Renal cortical epithelial cell (primary cell): ENCODE measurements around the gene RPRML. TPM values are rescaled to one million over a fixed set of nuclear protein-coding genes. Genes with fewer than 3 reads are reported as not detected.
"Not testable (repeated sequence)": the region's sequence is repeated elsewhere in the genome, so short reads cannot be mapped to it uniquely, and the experiment has no call there.

Experiments used
- DNase-seq: peaks from one replicate; pipeline ENCODE4 v3.0.0-alpha.2; 2011; ENCODE audit warnings: low read depth
- total RNA-seq: library from RNA; depleted of rRNA; stranded (reverse); fragments of >200 nt; gene quantifications from 2 replicates; pipeline ENCODE4 v1.2.3, GENCODE V29; 2014

Gene RPRML
- total RNA-seq, 1 donor from 2014 or later: not detected

DNA sequence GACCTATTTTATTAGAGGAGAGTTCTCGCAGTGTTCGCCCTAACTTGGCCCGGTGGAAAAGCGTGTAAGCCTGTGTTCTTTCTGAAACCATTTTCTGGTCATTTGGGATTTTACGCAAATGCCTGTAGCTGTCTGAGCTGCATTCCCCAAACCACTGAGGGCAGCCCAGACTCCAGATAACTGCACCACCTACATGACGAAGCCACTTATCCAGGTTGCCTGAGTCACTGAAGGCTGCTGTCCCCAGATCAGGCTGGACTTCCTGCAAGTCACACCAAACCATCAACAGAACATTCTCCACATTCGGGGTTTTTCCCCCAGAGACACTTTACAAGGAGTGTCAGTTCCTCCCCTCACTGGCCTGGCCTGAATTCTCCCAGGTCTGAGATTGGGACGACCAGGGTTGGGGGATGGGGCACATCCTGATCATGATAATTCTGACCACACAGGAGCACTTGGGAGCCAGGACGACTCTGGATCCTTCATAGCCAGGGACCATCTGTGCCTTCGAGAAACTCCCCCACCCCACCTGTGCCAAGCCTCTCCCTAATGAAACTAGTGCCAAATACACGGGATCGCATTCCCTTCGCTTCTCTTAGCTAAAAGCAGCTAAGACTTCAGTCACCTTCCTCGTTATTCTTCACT, 2.3 kb downstream of the RPRML start:
- DNase-seq: no peak

DNA sequence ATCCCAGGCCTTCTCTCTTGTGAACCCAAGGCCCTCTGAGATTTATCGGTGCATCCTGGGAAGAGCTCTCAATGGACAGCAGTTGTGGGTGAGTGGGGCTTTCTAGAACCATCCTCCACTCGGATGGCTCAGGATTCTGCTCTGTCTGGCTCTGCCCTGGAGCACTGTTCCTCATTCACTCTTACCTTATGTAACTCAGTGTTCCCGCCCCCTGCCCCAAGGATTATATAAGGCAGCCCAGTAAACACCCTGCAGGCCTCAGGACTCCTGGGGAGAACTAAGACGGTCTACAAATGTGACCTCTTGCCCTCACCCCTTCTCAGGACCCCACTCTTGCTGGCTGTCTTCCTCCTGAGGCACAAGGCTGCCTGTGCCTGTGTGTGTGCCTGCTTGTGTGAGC, 3.8 kb downstream of the RPRML start:
- DNase-seq: no peak

DNA sequence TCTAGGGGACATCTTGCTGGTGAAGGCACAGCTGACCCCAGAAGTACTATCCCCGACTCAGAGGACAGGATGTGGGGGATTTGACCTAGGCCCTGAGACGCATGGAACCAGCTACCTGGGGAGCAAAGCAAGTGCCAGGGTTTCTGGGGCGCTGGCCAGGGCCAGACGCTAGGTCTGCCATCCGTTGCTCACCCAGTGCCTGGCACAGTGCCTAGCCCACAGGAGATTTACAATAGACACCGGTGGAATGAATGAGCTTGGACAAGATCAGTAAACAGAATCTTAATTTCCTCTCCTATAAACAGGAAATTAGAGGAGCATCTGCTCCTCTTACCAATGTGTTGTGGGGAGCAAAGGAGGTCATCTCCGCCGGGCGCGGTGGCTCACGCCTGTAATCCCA, 5.0 kb downstream of the RPRML start:
- DNase-seq: no peak

DNA sequence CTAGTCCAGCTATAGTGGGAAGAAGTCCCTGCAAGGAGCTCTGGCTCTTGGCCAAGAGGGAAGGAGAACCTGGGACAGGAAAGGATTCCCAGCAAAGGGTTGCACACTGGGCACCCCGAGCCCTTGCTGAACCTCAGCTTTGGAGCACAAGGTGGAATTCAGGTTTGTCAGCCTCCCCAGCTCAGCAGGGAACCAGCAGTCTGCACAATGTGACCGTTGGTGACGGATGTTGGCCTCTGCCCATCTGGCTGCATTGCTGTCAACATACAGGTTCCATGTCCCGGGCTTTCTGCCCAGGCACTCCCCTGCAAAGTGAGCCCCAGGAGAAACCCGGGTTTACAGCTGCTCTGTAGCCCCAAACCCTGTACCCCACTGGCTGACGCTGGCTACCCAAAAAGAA, 6.7 kb downstream of the RPRML start:
- no peak for DNase-seq

DNA sequence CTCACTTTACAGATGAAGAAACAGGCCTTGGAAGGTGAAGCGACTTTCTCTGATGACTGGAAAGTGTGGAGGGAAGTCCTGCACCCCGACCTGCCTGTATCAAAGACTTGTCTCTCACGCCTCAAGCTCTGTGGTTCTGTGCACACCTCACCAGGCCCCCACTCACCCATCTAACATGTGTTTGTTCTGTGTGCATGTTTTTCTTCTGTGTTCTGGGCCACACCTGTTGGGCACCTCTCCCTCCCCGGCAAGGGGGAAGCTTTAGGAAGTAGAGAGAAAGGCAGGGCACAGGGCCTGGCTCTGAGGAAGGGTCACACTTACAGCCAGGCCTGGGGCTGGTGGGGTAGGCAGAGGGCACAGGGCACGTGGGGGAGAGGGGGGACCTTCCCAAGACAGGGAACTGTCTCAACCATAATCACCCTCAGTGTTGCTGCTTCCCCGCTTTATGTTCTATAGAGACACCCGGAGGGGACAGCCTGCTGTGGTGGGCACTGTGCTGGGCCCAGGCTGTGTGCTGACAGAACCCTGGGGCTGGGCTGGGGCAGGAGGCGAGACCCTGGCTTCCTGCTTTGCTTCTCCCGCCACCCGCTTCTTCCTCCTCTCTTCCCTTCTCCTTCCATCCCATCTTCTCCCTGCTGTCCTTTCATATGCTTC, 7.3 kb downstream of the RPRML start:
- no peak for DNase-seq

DNA sequence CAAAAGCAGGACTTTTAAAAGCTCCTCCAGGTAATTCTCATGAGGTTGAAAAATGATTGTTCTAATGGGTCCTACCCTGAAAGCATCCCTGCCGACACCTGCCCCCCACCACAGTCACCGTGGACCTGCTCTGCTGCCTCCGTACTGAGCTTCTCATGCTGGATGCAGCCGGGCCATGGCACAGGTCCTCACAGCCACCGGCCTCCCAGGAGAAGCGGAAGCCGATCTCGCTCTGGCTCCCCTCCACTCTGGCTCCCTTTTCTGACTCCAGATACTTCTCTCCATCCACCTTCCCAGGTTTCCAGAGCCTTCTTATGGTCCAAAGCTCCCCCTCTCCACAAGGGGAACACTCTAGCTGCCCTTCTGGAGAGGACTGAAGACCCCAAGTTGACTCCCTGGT, 10.2 kb downstream of the RPRML start:
- DNase-seq: no peak

DNA sequence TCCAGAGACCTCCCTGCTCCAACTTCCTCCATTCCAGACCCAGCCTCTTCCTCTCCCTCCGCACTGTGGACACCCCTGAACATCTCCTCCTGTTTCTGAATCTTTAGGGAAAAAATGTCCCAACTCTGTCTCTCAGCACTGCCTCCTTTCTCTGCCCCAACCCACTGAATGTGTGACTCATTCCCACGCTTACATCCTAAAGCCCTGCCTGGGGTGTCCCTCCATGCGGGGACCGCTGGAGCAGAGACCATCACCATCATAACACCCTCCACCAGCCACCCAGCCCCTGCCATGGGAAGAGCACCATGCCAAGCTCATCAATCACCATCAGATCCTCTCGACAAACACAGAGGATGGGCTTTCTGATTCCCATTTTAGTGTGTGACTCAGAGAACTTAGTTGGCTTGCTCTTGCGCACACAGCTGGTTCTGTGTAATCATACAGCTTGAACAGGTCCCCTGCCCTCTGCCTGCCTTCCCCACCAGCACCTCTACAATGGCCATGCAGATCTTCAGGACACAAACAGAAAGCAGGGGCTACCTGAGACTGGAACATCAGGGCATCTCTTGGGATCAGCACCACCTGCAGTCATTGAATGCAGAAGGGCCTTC, 10.7 kb downstream of the RPRML start:
- no peak for DNase-seq

DNA sequence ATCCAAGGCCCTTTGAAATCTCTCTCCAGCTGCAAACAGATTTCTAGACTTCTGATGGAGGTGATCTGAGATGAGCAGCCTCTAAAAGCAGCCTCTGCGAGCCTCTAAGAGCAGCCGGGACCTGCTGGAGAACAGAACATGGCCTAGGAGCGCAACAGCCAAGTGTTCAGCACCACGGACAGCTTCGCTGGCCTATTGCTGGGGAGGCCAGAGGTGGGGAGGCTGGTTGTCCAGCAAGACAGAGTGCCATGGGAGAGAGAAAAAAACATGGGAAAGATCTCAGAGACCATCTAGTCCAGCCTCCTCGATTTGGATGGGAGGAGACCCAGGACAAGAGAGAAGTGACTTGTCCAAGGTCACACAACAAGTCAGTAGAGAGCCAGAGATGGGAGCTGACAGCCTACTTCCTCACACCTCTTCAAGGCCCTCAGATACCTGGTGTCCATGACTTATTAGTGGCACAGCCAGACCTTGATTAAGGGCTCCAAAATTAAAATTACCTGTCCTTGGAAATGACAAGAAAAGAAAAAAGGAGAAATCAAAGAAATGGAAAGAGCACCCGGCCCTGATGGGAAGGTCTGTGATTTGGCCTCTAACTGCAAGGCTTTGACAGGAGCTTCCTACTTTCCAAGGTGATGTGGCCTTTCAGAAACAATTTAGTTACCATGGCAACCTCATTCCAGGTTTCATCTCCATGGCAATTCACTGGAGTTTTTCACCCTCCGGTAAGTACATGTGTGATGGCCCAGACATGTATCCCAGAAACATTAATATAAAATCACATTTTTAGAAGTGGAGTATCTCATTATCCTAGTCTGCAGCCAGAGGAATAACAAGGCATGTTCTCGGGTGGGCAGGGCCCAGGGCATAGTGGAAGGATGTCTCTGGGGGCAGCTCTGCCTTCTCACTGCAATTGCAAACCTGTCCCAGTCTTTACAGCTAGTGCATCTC, 14.5 kb downstream of the RPRML start:
- DNase-seq: no peak

DNA sequence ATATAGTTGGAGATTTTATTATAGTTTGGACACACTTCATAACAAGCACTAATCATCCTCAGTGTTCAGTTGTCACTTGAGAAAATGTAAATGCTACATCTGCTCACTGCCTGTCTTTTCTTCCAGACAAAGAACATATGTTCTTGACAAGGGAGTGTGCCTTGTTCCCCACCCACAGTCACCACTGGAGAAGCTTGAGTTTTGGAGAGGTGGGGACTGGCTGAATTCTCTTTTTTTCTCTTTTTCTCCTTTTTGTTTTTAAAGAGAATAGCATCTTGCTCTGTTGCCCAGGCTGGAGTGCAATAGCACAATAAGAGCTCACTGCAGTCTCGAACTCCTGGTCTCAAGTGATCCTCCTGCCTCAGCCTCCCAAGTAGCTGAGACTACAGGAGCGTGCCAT, 15.5 kb downstream of the RPRML start:
- DNase-seq: no peak

DNA sequence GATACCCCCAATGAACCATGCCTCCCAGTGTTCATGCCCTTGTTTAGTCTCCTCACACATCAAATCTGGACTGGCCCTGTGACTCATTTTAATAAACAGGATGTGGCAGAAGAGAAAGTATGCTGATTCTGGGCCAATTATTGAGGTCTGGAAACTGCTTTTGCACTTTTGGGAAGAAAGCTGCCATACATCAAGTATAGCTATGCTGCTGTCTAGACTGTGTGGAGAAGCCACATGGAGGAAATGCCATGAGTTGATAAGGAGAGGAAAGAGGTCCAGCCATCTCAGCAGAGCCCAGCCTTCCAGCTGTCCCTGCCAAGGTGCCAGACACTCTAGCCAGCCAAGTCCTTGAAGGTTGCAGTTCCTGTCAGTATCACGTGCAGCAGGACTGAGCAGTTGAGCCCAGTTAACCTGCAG, 16.7 kb downstream of the RPRML start:
- DNase-seq: no peak

DNA sequence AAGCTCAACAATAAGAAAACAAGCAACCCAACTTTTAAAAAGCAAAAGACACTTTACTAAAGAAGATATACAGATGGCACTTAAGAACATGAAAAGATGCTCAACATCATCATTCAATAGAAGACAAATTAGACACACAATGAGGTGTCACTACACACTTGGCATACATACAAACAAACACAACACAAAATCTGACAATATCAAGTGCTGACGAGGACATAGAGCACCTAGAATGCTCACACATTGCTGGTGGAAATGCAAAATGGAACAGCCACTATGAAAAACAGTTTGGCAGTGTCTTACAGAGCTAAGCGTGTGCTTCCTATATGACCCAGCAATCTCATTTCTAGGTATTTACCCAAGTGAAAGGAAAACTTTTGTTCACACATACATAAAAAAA, 18.9 kb downstream of the RPRML start:
- DNase-seq: no peak

DNA sequence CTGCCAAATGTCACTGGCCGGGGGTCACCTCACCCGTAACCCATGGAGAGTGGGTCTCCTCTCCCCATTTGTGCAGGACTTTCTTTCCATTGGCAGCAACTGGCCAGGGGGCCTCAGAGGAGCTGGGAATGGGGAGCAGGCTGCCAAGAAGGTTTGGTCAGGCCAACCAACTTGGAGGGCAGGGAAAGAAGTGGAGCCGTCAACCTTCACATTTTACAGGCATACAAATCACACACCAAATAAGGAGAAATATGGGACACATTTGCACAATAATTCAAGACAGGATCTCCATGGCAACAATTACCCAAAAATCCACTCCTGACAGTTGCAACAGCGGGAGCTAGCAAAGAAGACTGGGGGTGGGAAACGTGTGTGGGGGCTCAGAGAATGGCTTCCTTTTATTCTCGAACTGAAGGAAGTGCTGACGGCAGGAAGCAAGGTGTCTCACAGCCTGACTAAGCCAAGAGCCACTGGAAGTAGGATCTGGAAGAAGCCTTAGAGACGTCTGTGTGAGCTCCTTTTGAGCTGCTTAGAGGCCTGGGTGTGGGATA, 20.9 kb downstream of the RPRML start:
- no peak for DNase-seq

DNA sequence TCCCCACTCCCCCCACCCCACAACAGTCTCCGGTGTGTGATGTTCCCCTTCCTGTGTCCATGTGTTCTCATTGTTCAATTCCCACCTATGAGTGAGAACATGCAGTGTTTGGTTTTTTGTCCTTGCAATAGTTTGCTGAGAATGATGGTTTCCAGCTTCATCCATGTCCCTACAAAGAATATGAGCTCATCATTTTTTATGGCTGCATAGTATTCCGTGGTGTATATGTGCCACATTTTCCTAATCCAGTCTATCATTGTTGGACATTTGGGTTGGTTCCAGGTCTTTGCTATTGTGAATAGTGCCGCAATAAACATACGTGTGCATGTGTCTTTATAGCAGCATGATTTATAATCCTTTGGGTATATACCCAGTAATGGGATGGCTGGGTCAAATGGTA, 25.9 kb downstream of the RPRML start:
- not testable (repeated sequence) for DNase-seq

DNA sequence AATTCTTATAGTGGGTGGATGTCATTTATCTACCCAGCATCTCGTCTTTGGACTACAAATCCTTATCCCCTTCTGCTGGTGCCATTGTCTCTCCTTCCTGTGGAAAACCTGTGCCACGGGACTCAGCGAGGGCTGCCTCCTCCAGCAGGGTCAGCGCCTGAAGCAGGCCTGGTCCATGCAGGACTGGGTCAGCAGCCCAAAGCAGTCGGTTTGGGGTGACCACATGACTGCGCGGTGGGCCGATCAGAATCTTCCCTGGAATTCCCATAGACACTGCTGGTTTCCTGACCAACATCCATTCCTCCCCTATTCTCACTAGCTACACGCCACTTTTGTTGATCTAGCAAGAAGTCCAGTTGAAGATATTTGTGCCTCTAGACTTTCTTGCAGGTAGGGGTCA, 26.9 kb downstream of the RPRML start:
- DNase-seq: no peak

DNA sequence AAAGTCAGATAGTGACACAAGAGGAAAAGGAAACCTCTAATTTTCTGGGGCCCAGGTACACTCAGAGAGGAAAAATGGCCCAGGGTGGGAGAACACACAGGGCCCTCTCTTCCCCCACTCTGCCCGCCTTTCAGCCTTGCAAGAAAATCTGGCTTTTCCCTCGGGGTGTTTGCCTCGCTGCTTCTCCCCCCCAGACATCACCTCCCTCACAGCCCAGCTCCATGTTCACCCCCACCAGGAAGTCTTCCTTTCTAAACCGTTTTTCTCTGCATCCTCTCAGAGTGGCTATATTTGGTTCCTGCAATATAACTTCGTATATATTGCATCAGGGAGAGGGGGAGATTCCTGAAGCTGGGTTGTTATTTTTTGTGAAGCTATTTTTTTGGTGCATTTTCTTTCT, 27.3 kb downstream of the RPRML start:
- DNase-seq: no peak

DNA sequence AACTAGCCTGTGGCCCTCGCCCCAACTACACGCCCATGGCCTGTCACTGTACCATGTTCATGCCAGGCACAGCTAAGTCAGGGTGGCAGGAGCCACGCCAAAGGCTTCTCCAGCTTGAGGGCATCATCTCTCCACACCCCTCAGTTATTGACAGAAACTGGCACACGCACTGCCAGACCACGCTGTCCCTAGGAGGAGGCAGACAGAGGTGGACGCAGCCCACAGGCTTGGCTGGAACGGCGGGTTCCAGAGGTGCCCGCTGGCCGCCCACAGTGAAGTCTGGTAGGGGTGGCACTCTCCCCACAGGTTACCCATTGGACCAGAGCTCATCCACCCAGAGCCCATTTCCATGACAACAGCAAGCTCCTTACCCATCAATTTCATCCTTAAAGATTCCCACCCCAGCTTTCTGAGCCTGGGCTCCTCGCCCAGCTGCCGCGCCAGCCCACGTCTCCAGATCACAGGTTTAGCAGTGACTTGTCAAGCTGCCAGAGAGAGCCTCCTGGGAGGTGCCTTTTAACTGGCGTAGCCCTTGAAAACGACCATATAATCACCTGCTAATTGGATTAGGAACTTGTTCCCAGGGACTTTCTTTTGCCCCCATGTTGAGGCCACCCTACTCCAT, 27.9 kb downstream of the RPRML start:
- DNase-seq: no peak

DNA sequence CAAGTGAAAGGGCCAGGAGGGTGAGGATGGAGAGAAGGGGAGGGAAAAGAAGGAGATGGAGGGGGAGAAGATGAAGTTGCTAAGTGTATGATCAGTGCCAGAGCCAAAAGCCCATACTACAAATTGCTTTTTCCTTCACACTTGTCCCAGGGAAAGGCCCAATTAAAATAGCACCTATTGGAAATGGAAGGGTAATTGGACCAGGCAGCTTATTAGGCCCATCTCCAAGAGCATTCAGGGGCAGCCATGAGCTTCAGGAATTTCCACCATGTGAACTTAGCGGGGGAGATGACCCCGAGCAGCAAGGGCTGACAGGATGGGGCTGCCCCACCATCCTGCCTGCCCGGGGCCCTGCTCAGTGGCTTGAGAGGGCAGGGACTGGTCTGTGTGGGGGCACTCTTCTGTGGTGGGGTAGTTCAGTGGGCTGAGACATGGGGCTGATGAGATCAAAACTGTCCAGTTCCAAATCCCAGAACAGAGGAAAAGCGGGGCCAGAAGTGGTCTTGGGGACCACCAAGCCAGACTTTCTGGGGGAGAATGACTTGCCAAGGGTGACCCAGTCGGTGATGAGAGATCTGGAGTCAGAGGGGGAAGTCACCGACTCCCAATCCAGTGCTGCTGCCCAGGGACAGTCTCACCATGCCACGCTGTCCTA, 28.6 kb downstream of the RPRML start:
- no peak for DNase-seq

DNA sequence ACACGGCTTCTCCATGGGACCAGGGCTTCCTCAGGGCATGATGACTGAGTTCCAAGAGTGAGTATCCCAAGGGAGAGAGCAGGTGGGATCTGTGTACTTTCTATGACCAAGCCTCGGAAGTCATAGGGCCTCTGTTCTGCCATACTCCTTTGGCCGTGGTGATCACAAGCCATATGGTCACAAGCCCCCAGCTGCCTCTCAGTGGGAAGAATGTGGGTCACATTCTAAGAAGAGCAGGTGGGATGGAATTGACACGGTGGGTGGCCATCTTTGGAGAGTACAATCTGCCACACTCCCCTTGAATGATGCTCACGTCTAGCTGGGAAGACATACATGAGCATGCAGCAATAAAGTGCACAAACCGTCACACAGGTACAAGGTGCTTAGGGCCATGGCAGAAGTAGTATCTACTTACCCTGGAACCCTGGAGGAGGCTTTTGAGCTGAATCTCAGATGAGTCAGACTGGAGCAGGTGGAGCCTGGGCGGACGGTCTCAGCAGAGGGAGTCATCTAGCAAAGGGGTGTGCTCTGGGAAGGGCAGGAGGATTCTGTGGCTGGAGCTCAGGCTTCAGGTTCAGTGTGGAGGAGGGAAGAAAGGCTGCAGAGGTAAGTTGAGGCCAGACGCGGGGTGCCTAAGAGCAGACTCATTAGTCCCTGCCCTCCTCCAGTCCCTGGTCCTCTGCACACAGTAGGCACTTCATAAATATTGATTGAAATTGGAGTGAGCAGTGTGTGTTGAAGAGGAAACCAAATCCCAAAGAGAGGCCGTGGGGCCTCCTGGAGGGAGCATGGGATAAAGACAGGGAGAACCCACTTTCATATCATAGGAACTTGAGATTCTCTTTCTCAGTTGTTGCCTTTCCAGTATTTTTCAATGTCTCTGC, 29.5 kb downstream of the RPRML start:
- peak; percentile 10 for DNase-seq

DNA sequence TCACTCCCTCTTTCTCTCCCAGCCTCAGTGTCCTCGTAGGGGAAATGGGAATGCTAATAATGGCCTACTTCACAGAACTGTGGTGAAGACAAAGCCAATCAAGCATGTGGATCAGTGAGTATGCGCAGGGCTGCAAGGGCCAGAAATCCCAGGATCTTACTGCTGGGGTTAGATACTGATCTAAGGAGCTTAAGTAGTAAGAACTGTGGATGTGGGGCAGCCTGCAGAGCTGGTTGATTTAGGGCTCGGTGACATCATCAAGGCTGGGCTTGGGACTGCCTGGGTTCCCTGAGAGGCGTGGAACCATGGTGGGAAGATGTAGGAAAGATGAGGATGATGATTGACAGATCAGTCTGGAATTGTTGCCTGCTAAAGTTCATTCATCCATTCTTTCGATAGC, 30.5 kb downstream of the RPRML start:
- no peak for DNase-seq

DNA sequence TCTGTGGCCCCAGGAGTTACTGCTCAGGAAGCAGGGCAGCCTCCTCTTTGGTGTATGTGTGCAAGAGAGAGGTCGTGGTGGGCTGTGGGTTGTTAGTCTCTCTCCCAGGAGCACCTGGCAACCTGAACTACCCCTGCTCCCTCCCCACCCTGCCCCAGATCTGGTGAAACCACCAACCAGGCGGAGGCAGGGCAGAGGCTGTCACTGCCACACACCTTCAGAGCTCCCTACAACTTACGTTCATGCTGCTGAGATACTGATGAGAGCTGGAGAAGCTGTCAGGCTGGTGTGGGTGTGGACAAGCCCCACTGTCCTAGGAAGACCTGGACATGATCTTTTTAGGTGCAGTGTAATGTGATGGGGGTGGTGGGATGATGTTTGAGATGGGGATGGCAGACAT, 31.8 kb downstream of the RPRML start:
- no peak for DNase-seq
